Measurements from ENCODE around the gene IFI44L. TPM values are rescaled to one million over a fixed set of nuclear protein-coding genes. Genes with fewer than 3 reads are reported as not detected.

The IFI44L gene
- total RNA-seq, 1 donor from 2014 or later, result 22.1 TPM

DNA sequence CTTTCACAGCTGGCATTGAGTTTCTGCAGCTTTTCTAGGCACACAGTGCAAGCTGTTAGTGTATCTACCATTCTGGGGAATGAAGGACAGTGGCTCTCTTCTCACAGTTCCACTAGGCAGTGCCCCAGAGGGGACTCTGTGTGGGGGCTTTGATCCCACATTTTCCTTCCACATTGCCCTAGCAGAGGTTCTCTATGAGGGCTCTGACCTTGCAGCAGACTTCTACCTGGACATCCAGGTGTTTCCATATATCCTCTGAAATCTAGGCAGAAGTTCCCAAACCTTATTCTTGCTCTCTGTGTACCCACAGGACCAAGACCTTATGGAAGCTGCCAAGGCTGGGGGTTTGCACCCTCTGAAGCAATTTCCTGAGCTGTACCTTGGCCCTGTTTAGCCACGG, 27.0 kb downstream of the IFI44L start:
- no peak for DNase-seq (ENCODE audit: extremely low spot score, unreplicated experiment)
- Mint-ChIP-seq H3K9me3 (ENCODE audit: unreplicated experiment) (peaks cover 5% of the 10 kb centered on the region), H3K27ac (ENCODE audit: unreplicated experiment) (no peak overlapping the region), H3K4me3 (ENCODE audit: unreplicated experiment) (no peak overlapping the region), H3K27me3 (ENCODE audit: unreplicated experiment) (no peaks in the 10 kb centered on the region), H3K36me3 (ENCODE audit: unreplicated experiment) (peaks cover 6% of the 10 kb centered on the region), H3K4me1 (ENCODE audit: unreplicated experiment) (peaks cover 23% of the 10 kb centered on the region)
- TF ChIP-seq, protein P1, sequence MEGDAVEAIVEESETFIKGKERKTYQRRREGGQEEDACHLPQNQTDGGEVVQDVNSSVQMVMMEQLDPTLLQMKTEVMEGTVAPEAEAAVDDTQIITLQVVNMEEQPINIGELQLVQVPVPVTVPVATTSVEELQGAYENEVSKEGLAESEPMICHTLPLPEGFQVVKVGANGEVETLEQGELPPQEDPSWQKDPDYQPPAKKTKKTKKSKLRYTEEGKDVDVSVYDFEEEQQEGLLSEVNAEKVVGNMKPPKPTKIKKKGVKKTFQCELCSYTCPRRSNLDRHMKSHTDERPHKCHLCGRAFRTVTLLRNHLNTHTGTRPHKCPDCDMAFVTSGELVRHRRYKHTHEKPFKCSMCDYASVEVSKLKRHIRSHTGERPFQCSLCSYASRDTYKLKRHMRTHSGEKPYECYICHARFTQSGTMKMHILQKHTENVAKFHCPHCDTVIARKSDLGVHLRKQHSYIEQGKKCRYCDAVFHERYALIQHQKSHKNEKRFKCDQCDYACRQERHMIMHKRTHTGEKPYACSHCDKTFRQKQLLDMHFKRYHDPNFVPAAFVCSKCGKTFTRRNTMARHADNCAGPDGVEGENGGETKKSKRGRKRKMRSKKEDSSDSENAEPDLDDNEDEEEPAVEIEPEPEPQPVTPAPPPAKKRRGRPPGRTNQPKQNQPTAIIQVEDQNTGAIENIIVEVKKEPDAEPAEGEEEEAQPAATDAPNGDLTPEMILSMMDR (IDR thresholded peaks at IDR 0.05), result no peak

DNA sequence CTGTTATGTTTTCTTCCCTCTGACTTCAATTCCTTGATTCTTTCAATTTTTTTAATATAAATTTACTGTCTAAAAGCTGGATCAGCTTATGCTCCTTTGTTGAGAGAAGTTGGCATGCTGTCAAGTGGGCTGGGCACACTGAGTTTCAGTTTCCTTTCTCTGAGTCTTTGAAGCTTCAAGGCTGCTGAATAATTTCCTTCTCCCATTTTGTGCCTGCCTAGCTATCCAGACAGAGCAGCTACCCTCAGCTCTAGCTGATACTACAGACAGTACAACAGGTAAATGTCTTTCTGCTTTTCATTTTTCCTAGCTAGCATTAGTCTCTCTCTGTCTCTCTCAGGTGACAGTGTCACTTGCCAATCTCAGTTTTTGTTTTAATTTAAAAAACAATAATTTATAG, 29.4 kb downstream of the IFI44L start, which contains the start of gene IFI44:
IFI44 (plus strand) TSS at position 204 of the 400 bp plus-strand sequence. CDS start 365 bp downstream, outside the sequence.
- Mint-ChIP-seq H3K36me3 (ENCODE audit: unreplicated experiment) (peaks cover 5% of the 10 kb centered on the region), H3K27ac (ENCODE audit: unreplicated experiment) (peak within 1 kb of the TSS; percentile 44), H3K27me3 (ENCODE audit: unreplicated experiment) (no peaks in the 10 kb centered on the region), H3K4me3 (ENCODE audit: unreplicated experiment) (peak within 1 kb of the TSS; percentile 63), H3K9me3 (ENCODE audit: unreplicated experiment) (no peaks in the 10 kb centered on the region), H3K4me1 (ENCODE audit: unreplicated experiment) (peaks cover 29% of the 10 kb centered on the region)
- DNase-seq (ENCODE audit: extremely low spot score, unreplicated experiment), result no peak
- TF ChIP-seq, protein P1 (IDR thresholded peaks at IDR 0.05), result no peak

DNA sequence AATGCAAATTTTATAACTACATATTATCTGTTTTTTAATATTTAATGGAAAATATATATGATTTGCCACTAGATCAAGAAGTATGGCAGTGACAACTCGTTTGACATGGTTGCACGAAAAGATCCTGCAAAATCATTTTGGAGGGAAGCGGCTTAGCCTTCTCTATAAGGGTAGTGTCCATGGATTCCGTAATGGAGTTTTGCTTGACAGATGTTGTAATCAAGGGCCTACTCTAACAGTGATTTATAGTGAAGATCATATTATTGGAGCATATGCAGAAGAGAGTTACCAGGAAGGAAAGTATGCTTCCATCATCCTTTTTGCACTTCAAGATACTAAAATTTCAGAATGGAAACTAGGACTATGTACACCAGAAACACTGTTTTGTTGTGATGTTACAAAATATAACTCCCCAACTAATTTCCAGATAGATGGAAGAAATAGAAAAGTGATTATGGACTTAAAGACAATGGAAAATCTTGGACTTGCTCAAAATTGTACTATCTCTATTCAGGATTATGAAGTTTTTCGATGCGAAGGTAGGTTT, 29.9 kb downstream of the IFI44L start:
- H3K9me3 Mint-ChIP-seq (ENCODE audit: unreplicated experiment), result no peaks in the 10 kb centered on the region
- no peak for DNase-seq (ENCODE audit: extremely low spot score, unreplicated experiment)
- H3K4me1 Mint-ChIP-seq (ENCODE audit: unreplicated experiment), result peaks cover 29% of the 10 kb centered on the region
- H3K36me3 Mint-ChIP-seq (ENCODE audit: unreplicated experiment), result peaks cover 9% of the 10 kb centered on the region
- H3K27me3 Mint-ChIP-seq (ENCODE audit: unreplicated experiment), result no peaks in the 10 kb centered on the region
- H3K27ac Mint-ChIP-seq (ENCODE audit: unreplicated experiment), result peak overlapping the region; percentile 28
- peak overlapping the region; percentile 63 for H3K4me3 Mint-ChIP-seq (ENCODE audit: unreplicated experiment)
- TF ChIP-seq, protein P1 (IDR thresholded peaks at IDR 0.05), result no peak

DNA sequence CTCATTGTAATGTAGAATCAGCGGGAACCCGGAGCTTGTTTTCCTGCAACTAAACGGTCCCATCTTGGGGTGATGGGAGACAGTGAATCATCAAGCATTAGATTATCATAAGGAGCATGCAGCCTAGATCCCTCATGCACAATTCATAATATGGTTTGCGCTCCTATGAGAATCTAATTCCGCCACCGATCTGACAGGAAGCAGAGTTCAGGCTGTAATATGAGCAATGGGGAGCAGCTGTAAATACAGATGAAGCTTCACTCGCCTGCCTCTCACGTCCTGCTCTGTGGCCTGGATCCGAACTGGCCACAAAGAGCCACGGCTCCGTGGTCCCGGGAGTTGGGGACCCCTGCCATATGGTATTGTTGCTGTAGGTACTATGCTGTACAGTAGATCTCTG, 31.0 kb downstream of the IFI44L start:
- Mint-ChIP-seq H3K27ac (ENCODE audit: unreplicated experiment) (no peak overlapping the region), H3K9me3 (ENCODE audit: unreplicated experiment) (no peaks in the 10 kb centered on the region), H3K36me3 (ENCODE audit: unreplicated experiment) (peaks cover 18% of the 10 kb centered on the region), H3K27me3 (ENCODE audit: unreplicated experiment) (no peaks in the 10 kb centered on the region), H3K4me3 (ENCODE audit: unreplicated experiment) (peak overlapping the region; percentile 30), H3K4me1 (ENCODE audit: unreplicated experiment) (peaks cover 29% of the 10 kb centered on the region)
- TF ChIP-seq, protein P1 (IDR thresholded peaks at IDR 0.05), result no peak
- no peak for DNase-seq (ENCODE audit: extremely low spot score, unreplicated experiment)

DNA sequence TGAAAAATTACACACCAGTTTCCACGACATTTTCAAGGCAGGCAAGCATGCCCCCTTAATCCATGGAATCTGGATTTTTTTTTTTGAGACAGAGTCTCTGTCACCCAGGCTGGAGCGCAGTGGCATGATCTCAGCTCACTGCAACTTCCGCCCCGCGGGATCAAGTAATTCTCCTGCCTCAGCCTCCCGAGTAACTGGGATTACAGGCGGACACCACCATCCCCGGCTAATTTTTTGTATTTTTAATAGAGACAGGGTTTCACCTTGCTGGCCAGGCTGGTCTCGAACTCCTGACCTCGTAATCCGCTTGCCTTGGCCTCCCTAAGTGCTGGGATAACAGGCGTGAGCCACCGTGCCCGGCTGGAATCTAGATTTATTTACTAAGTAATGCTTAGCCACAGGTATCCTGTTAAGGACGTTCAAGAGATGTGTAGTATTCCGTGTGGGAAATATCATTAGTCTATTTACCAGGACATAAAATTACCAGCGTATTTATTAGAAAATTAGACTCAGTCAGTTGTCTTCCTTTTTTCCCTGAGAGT, 31.8 kb downstream of the IFI44L start:
- Mint-ChIP-seq H3K9me3 (ENCODE audit: unreplicated experiment) (no peaks in the 10 kb centered on the region), H3K36me3 (ENCODE audit: unreplicated experiment) (peaks cover 18% of the 10 kb centered on the region), H3K27ac (ENCODE audit: unreplicated experiment) (no peak overlapping the region), H3K4me3 (ENCODE audit: unreplicated experiment) (no peak overlapping the region), H3K27me3 (ENCODE audit: unreplicated experiment) (no peaks in the 10 kb centered on the region), H3K4me1 (ENCODE audit: unreplicated experiment) (peaks cover 29% of the 10 kb centered on the region)
- TF ChIP-seq, protein P1 (IDR thresholded peaks at IDR 0.05), result no peak
- DNase-seq (ENCODE audit: extremely low spot score, unreplicated experiment), result no peak

Data from osteocyte (in vitro differentiated cells).